Lower leg skin (tissue), 4 donors: ENCODE results near the gene ARNT2. TPM values are rescaled to one million over a fixed set of nuclear protein-coding genes. Genes with fewer than 3 reads are reported as not detected.

ENCODE experiments used
- DNase-seq, 2 donors: peaks; one replicate each; pipeline ENCODE4 v3.0.0-alpha.2; 2019; ENCODE audit warnings: low spot score in 2 of 2
- H3K4me3 ChIP-seq: fragments of 200-600 bp; sonication (generic); 2 replicates; pipeline ENCODE4 v1.5.1; 2017; ENCODE audit warnings: mild to moderate bottlenecking, low read depth; ENCODE audit not compliant: poor library complexity, severe bottlenecking
- CTCF ChIP-seq, 3 donors: fragments of 450-650 bp; IDR thresholded peaks; one replicate each; pipeline ENCODE4 v1.5.1; 2016; ENCODE audit warnings: antibody characterized with exemption in 3 of 3, mild to moderate bottlenecking in 3 of 3, moderate library complexity in 2 of 3
- POLR2A ChIP-seq, 2 donors: fragments of 450-650 bp; IDR thresholded peaks; one replicate each; pipeline ENCODE4 v1.6.1; 2016 to 2017; ENCODE audit warnings: antibody characterized with exemption in 2 of 2, mild to moderate bottlenecking in 1 of 2, moderate library complexity in 1 of 2
- WGBS, 2 donors: methylation state at CpG; one replicate each; pipeline ENCODE4 v1.1.5; 2018; 5-methylcytosine and 5-hydroxymethylcytosine counted together
- intact Hi-C: fragments of 100-400 bp; cut with DNase I; formaldehyde crosslinking; loops from one replicate; pipeline ENCODE4 v1.15.0; 2023; ENCODE audit warnings: low total_unique reads
- total RNA-seq, 4 donors: library from RNA; depleted of rRNA; stranded (reverse); fragments of >200 nt; gene quantifications; one replicate each; pipeline ENCODE4 v1.1.0, GENCODE V29; 2016

ARNT2 gene
- total RNA-seq, 4 donors from 2014 or later: 1.7 to 8.7 (median 3.0) TPM

- intact Hi-C loops: loop anchor here (5.0 kb wide), 1 partner anchor 512 kb away; no protein-coding TSS in a partner anchor
- WGBS, 2 donors: 60 to 82% methylated on average over 6 of the region's 6 CpGs
These were observed 51.0 kb downstream of the ARNT2 start for GRCh38 chr15:80455051-80455648.

GRCh38 chr15:80455668-80456442, 51.7 kb downstream of the ARNT2 start:
- no peak overlapping the region for H3K4me3 ChIP-seq
- DNase-seq: peak in 1 of 2 donors; percentile 66
- intact Hi-C loops: loop anchor here (2.0 to 5.0 kb wide), 2 partner anchors 323 to 511 kb away; partner anchors contain the start of gene CEMIP
- TF ChIP-seq POLR2A (IDR thresholded peaks at IDR 0.05) (no peak), CTCF (IDR thresholded peaks at IDR 0.05) (peak in 1 of 3 donors; percentile 93)
- 22% methylated on average over 17 of the region's 17 CpGs for WGBS, 2 donors

More at GRCh38 chr15:80455051-80455648, 51.0 kb downstream of the ARNT2 start:
- TF ChIP-seq CTCF (IDR thresholded peaks at IDR 0.05) (no peak), POLR2A (IDR thresholded peaks at IDR 0.05) (no peak)
- H3K4me3 ChIP-seq: no peak overlapping the region
- no peak for DNase-seq

GRCh38 chr15:80456517-80457492, 52.6 kb downstream of the ARNT2 start:
- H3K4me3 ChIP-seq: no peak overlapping the region
- WGBS, 2 donors: 57 to 69% methylated on average over 4 of the region's 4 CpGs
- intact Hi-C loops: loop anchor here (2.0 to 5.0 kb wide), 2 partner anchors 322 to 510 kb away; partner anchors contain the start of gene CEMIP
- TF ChIP-seq CTCF (IDR thresholded peaks at IDR 0.05) (no peak), POLR2A (IDR thresholded peaks at IDR 0.05) (no peak)
- no peak for DNase-seq

- no peak for TF ChIP-seq CTCF (IDR thresholded peaks at IDR 0.05)
- no peak for TF ChIP-seq POLR2A (IDR thresholded peaks at IDR 0.05)
- no peak for DNase-seq
- intact Hi-C loops: loop anchor here (2.0 to 5.0 kb wide), 2 partner anchors 321 to 509 kb away; partner anchors contain the start of gene CEMIP
- H3K4me3 ChIP-seq: no peak overlapping the region
- 91 to 92% methylated on average over 3 of the region's 3 CpGs for WGBS, 2 donors
These were observed 53.7 kb downstream of the ARNT2 start for GRCh38 chr15:80457896-80458295.

- intact Hi-C loops: loop anchor here (5.0 kb wide), 1 partner anchor 509 kb away; no protein-coding TSS in a partner anchor
- 77 to 92% methylated on average over 2 of the region's 2 CpGs for WGBS, 2 donors
- no peak overlapping the region for H3K4me3 ChIP-seq
- TF ChIP-seq CTCF (IDR thresholded peaks at IDR 0.05) (no peak), POLR2A (IDR thresholded peaks at IDR 0.05) (no peak)
- DNase-seq: no peak
These were observed 54.4 kb downstream of the ARNT2 start for GRCh38 chr15:80458580-80458979.
